Skin epidermis (tissue), 12 donors: Measurements from ENCODE around the gene WWOX.
"Not testable (repeated sequence)": the region's sequence is repeated elsewhere in the genome, so short reads cannot be mapped to it uniquely, and the experiment has no call there.

Source experiments
- H3K27ac ChIP-seq, 21 experiments: fragments of 200-600 bp; sonication (generic) in 11 of 21; one replicate each; pipeline ENCODE4 v1.5.0; 2020; ENCODE audit warnings: mild to moderate bottlenecking in 3 of 21, inconsistent platforms in 2 of 21, moderate library complexity in 2 of 21
- H3K4me3 ChIP-seq, 7 experiments: fragments of 200-600 bp; sonication (generic) in 2 of 7; one replicate each; pipeline ENCODE4 v1.5.0; 2020; ENCODE audit warnings: inconsistent platforms in 2 of 7, mild to moderate bottlenecking in 2 of 7, moderate library complexity in 1 of 7

Gene WWOX

GRCh38 chr16:78570399-78571141 lies 471.1 kb downstream of the WWOX start:
- Histone ChIP-seq H3K4me3 (no peak overlapping the region), H3K27ac (peak overlapping the region in 1 of 21 experiments; percentile 6)

GRCh38 chr16:78571434-78571833 lies 472.0 kb downstream of the WWOX start:
- Histone ChIP-seq H3K27ac (no peak overlapping the region), H3K4me3 (no peak overlapping the region)

GRCh38 chr16:78571898-78572358 lies 472.5 kb downstream of the WWOX start:
- Histone ChIP-seq H3K27ac (no peak overlapping the region), H3K4me3 (no peak overlapping the region)

GRCh38 chr16:78574571-78574970 lies 475.1 kb downstream of the WWOX start:
- Histone ChIP-seq H3K27ac (no peak overlapping the region), H3K4me3 (no peak overlapping the region)

GRCh38 chr16:78576941-78577340 lies 477.5 kb downstream of the WWOX start:
- H3K4me3 ChIP-seq = no peak overlapping the region
- H3K27ac ChIP-seq = no peak overlapping the region

GRCh38 chr16:78577630-78578029 lies 478.2 kb downstream of the WWOX start:
- Histone ChIP-seq H3K4me3 (no peak overlapping the region), H3K27ac (no peak overlapping the region)

GRCh38 chr16:78579020-78579419 lies 479.6 kb downstream of the WWOX start:
- H3K27ac ChIP-seq = no peak overlapping the region
- no peak overlapping the region for H3K4me3 ChIP-seq

GRCh38 chr16:78583441-78583840 lies 484.0 kb downstream of the WWOX start:
- Histone ChIP-seq H3K27ac (no peak overlapping the region), H3K4me3 (no peak overlapping the region)

GRCh38 chr16:78584213-78584860 lies 484.9 kb downstream of the WWOX start:
- Histone ChIP-seq H3K4me3 (no peak overlapping the region), H3K27ac (no peak overlapping the region)

- H3K27ac ChIP-seq = no peak overlapping the region
- H3K4me3 ChIP-seq = no peak overlapping the region
Measured at GRCh38 chr16:78584991-78585390, 485.5 kb downstream of the WWOX start.

GRCh38 chr16:78589331-78589730 lies 489.9 kb downstream of the WWOX start:
- Histone ChIP-seq H3K27ac (no peak overlapping the region), H3K4me3 (no peak overlapping the region)

GRCh38 chr16:78591682-78592103 lies 492.2 kb downstream of the WWOX start:
- Histone ChIP-seq H3K27ac (no peak overlapping the region), H3K4me3 (no peak overlapping the region)

- no peak overlapping the region for H3K4me3 ChIP-seq
- no peak overlapping the region for H3K27ac ChIP-seq
Measured at GRCh38 chr16:78592111-78592510, 492.7 kb downstream of the WWOX start.

- no peak overlapping the region for H3K27ac ChIP-seq
- H3K4me3 ChIP-seq = no peak overlapping the region
Measured at GRCh38 chr16:78593352-78593751, 493.9 kb downstream of the WWOX start.

- Histone ChIP-seq H3K4me3 (no peak overlapping the region), H3K27ac (no peak overlapping the region)
Measured at GRCh38 chr16:78594191-78594590, 494.7 kb downstream of the WWOX start.

- H3K4me3 ChIP-seq = no peak overlapping the region
- no peak overlapping the region for H3K27ac ChIP-seq
Measured at GRCh38 chr16:78596348-78596995, 497.0 kb downstream of the WWOX start.

GRCh38 chr16:78596996-78597422 lies 497.6 kb downstream of the WWOX start:
- no peak overlapping the region for H3K27ac ChIP-seq
- no peak overlapping the region for H3K4me3 ChIP-seq

- Histone ChIP-seq H3K27ac (no peak overlapping the region), H3K4me3 (no peak overlapping the region)
Measured at GRCh38 chr16:78597809-78598570, 498.5 kb downstream of the WWOX start.

GRCh38 chr16:78599271-78599670 lies 499.8 kb downstream of the WWOX start:
- Histone ChIP-seq H3K27ac (no peak overlapping the region), H3K4me3 (no peak overlapping the region)

GRCh38 chr16:78604423-78605062 lies 505.1 kb downstream of the WWOX start:
- H3K4me3 ChIP-seq, H3K27ac ChIP-seq: not testable (repeated sequence)
